Measurements from ENCODE around the gene IQSEC1.

IQSEC1 gene

DNA sequence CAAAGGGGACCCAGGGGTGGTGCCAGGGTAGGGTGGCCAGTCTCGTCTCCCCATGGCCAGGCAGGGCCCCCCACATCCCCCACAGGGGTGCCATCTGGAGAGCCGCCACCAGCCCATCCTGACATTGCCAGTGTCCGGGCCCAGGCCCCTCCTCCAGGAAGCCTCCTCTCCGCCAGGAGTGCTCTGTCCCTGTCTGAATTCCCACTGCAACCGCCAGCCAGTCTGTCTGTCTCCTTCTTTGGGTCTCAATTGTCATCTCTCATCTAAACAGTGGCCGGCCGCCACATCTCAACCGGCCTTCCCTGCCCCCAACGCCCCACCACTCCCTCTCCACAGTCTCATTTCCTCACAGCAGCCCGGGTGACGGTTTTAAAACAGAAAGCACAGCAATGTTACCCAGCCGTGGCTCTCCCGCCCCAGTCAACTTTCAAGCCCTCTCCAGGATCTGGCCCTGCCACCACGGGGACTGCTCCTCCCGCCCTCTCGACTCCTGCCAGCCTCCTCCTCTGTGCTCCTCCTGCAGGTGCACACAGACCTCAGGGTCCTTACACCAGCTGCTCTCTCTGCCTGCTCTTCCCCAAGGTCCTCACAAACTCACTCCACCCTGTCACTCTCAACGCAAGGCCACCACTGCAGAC, 57.0 kb downstream of the IQSEC1 start:
- DNase-seq (ENCODE audit: low read depth), result no peak

DNA sequence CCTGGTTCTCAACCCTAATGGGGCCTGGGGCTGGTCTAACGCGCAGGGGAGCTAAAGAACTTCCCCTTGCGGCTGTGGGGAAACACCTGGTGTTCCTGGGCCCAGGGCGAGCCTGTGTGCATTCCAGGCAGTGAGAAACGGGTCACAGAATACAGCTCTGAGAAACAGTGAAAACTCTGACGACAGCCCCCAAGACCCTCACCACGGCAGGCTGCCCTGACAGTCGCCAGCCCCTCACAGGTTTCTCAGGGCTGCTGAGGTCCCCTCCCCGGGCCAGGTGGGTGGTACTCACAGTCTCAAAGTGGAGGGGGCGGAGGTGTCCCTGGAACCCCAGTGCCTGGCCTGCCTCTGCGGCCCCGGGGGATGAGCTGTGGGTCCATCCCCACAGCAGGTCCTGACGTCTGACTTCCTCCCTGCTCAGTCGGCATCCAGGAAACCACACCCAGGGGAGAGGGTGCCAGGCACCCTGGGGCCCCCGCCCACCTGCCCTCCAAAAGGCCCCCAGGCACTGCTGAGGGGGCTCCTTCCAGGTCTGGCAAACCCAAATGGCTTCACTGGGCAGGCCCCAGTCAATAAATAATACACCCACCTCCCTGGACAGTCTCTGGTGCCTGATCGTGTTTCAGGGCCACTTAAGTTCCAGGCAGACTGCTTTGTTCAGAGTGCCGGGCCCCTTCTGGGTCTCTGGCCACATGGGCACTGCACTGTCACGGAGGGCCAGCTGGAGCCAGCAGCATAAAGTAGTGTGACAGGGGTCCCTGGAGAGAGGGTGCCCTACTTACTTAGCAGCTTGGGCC, 57.7 kb downstream of the IQSEC1 start:
- no peak for DNase-seq (ENCODE audit: low read depth)

DNA sequence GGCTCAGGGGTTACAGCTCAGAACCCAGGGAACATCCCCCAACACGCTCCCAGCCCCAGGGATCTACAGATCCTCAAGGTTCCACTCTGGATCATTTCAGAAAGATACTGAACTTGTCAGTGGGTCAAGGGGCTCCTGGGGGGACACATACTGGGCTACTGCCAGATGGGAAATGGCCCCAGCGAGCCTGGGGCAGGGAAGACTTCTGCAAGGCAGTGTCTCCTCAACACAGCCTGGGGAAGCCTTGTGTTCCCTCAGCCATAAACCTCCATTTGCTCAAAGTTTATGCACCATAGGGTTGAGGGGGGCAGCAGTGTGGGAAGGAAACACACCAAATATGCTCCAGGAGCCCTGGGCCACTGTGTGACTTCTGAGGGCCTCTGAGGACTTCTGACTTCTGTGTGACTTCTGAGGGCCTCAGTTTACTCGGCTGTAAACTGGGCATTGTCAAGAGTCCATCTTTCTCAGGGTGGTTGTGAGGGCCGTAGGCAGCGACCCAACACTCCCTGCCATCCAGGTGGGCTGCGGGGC, 58.4 kb downstream of the IQSEC1 start:
- DNase-seq (ENCODE audit: low read depth), result no peak

DNA sequence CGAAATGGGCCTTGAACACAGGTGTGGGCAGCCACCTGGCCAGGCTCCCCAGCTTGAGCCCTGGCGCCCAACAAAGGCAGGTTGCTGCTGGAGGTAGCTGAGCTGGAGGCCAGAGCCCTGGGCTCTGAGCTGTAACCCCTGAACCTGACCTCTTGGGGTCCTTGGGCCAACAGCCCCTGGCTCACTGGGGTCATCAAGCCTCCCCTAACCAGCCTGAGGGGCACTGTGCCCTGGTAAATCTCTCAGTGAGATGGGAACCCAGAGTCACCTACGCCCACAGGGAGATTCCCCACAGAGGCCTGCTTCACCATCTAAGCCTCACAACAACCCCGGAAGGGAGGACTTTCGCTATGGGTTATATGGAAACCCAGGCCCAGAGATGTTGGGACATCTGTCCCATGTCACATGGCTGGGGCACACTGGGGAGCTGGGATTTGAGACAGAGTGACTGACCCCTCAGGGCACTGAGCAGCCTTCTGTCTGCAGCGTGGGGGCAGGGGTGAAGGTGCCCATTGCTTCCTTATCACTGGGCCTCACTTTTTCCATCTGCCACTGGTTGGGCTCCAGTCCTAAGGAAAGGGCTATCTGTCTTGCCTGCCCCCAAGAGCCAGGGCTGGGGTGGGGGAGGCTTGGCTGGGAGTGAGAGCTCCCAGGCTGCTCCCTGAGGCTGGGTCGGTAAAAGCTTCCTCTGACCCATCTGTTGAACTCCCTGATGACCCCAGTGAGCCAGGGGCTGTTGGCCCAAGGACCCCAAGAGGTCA, 59.1 kb downstream of the IQSEC1 start:
- DNase-seq (ENCODE audit: low read depth), result no peak

DNA sequence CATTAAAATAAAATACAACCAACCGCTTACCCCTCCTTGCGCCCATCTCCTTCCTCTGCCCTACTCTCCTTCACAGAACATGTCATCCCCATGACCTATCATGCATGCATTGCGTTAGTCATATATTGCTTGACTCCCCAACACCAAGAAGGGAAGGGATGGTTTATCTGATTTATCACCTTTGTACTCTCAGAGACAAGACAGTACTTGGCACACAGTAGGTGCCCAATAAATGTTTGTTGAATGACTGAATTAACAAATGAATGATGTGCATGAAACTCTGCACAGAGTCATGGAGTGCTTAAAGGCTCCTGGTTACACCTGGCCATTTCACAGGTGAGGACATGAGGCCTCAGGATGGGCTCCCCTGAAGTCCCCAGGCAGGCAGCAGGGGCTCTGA, 59.7 kb downstream of the IQSEC1 start:
- no peak for DNase-seq (ENCODE audit: low read depth)

DNA sequence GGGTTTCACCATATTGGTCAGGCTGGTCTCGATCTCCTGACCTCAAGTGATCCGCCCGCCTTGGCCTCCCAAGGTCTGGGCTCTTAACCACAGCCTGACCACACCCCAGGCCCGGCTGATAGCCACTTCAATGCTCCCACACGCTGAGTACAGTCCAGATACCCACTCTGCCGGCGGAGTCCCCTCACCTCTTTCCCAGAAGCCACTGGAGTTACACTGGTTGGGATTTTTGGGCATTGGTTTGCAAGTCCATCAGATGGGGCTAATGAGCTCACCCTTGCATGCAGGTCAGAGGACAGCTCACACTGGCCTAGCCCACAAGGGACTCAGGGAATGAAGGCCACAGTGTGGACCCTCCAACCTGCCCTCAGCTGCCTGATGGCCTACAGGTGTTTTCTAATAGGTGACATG, 60.1 kb downstream of the IQSEC1 start:
- no peak for DNase-seq (ENCODE audit: low read depth)

DNA sequence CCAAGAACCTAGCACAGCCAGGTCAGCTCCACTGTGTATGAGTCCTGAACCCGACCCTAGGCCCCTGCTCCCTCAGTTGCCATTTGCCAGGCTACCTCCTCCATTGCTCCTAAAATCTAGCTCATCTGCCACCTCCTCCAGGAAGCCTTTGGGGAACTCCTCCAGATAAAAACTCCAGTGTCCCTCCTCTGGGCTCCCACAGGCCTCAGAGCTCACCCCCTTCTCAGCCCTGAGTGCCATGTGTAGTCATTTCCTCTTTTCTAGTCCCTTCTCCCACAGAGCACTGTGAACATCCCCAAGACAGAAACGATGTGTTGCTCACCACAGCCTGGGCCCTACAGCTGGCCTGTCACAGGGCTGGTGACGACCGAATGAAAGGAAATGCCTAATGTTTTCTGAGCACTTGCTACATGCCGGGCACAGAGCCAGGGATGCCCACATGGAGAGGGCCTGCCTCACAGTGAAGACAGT, 61.0 kb downstream of the IQSEC1 start:
- no peak for DNase-seq (ENCODE audit: low read depth)

DNA sequence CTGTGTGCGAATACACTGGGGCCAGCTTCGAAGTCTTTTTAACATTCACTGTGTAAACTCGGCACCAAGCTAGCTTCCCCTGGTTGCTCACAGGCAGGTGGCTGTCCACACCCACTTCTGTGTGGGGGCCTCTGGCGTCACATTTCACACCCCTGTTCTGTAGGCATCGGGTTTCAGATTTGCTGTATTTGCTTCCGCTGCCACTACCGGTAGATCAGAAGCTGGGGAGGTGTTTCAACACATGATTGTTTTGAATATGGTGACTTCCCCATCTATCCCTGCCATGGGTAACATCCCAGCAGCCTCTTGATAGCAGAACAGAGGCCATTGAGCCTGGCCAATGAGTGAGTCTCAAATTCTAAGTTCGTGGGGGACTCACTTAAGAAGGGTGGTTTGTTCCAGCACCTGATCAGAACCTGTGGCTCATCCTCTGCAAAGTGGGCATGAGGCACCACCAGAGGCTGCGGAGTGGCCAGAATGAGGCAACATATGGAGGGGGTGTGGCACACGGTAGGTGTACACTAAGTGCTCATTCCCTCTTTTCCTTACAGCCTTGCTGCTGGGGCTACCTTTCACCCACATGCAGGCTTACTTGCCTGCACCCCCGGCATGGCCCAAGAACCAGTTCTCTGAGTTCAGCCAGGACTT, 61.5 kb downstream of the IQSEC1 start:
- no peak for DNase-seq (ENCODE audit: low read depth)

DNA sequence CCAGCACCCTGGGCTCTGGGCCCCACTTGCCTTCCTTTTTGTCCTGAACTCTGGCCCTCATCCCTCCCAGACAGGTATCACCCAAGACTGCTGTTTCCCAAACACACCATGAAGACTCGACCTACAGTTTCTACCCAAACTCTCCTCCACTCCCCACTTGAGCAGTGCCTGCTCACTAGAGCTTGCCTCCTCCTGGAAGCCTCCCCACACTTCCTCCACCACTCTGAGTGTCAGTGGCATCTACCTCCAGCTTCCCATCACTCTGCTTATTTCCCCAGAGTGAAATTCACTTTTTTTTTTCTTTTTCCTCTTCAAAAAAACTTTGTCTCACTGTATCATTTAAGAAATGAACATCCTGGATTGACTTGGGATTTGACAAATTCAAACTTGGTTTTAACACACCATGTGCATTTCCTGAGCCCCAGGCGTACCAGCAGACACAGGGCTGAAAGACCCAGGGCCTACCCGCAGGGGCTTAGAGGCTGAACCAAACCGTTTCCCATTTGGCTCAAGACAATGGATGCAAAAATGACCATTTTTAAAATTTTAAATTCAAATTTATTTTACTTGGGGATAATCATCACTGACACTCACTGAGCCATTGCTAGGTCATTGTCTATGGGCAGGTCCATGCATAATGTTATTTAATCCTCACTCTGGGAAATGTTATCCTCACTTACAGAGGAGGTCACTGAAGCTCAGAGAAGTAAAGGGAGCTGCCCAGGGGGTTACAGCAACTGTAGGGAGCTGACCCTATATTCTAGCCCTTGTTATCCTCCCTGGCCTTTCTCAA, 62.3 kb downstream of the IQSEC1 start:
- no peak for DNase-seq (ENCODE audit: low read depth)

DNA sequence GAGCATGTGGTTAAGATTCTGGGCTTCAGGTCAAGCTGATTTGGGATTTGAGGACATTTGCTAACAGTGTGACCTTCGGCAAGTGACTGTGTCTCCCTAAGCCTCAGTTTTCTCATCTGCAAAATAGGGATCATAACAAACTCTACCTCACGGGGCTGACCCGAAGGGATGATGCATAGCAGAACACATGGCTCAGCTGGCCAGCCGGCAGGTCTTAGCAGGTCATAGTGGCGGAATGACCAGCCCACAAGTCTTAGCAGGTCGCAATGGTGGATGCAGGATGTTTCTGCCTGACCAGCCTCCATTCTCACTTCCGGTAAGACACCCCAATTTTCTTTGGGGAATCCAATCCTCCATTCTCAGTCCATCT, 63.3 kb downstream of the IQSEC1 start:
- DNase-seq (ENCODE audit: low read depth), result no peak

DNA sequence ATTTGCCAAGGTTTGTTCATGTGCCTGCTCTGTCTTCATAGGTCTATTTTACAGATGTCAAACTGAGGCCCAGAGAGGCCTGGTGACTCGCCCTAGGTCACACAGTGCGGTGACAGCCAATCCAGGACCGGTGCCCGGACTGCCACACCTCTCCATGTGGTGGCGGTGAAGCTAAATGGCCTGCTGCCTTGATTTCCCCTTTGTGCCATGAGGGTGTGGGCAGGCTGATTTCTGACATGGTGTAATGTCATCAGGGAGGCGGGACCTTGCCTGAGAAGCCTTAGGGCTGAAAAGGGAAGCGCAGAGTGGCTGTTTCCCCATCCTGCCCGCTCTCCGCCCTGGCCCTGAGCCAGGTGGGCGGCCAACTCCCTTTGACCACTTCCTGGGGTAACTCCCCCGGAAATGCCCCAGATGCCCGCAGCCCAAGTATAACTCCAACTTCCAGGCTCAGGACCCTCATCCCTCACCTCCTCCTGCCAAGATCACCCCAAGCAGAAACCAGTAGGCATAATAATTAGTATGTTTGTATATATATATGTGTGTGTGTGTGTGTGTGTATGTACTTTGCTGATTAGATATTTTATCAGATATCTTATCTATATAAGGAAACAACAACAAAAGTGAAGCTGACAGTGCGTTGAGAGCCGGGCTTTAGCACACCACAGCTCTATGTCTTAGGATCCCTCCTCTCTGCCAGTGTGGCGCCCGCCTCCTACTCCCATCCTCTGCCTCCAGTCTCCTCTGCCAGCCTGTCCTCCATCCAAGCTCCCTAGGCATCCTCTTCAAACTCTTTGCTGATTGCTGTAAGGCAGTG, 63.9 kb downstream of the IQSEC1 start:
- DNase-seq (ENCODE audit: low read depth), result no peak

DNA sequence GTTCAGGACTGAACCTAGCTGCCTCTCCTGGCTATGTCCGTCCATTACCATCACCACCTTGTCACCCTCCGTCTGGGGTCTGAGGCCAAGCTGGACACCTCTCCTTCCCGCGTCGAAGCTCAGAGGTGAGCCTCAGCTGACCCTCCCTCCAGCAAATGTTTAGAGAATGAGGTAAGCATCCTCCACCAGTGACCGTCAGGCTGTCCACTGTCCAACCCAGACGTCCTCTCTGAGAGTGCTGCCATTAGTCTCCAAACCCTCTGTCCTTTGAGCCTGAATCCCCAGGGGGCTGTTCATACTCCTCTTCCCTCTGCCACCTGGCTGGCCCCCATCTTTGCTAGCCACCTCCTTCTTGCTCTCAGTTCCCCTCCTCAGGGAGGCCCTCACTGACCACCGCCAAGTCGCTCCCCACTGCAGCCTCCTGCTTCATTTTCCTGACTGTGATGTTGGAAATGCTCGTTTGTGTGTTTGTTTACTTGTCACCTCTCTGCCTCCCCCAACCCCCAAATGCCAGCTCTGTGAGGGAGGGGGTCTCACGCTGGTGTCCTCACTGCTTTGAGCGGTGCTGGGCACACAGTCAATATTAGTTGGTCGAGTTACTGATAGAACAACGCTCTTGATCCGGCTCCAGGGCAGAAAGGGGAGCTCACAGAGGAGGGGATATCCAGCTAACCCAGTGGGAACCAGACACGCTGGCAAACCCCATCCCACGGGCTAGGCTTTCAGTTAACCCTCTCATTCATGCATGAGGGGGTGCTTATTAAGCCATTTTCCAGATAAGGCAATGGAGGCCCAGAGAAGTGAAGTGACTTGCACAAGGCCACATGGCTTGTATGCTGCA, 64.9 kb downstream of the IQSEC1 start:
- no peak for DNase-seq (ENCODE audit: low read depth)

DNA sequence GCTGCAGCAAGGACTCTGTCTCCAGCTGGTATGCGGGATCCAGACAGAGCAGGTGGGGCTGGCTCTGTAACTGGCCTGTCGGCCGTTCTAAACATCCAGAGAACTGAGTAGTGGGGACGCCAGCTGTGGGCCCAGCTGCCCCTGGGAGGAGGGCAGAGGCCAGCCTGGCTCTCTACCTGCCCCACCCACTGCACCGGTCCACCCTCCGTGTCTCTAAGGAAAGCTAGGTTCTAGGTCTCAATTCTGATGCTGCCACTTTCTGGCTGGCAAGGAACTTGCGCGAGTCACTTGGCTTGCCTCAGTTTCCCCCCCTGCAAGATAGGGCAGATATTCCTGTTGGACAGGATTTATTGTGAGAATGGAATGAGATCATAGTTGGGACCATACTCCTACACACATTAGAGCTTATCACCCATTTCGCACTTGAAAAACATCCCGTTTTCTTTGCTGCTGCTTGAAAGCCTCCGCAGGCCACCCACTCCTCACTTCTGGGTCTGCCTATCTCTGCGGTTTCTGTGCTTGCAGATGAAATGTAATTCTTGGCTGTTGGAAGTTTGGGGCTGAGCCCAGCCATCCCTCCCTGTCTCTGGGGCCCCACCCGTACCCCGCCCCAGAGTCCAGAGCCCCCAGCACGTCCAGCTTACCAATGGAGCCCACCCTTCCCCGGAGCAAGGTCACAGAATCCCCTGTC, 65.8 kb downstream of the IQSEC1 start:
- no peak for DNase-seq (ENCODE audit: low read depth)

DNA sequence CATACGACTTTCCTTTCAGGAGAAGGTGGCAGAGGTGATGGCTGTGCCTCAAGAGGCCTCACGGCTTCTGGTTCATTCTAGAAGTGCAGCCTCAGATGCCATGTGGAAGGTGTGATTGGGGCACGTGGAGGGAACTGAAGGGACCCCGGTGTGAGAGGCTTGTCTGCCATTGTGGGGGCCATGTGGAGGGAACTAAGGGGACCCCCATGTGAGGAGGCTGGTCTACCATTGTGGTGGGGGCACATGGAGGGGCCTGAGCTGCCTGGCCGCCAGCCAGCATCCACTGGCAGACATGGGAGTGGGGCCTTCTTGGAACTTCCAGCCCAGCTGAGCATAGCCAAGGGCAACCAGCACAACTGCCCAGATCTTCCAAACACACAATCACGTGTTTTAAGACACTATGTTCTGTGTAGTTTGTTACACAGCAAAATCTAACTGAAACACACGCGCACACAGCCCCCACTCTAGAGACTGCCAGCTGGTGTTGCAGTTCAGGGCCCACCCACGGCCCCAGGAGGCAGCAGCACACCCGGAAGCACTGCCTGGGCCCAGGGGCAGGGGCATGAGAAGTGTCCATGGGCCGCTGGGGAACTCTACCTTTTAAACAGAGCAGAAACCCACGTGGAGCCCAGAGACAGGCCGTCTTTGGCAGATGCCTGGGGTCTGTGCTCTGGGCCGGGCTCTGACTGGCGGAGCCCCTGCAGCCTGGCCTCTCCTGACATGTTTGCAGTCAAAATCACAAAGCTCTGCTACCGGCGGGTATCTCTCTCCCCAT, 66.8 kb downstream of the IQSEC1 start:
- DNase-seq (ENCODE audit: low read depth), result no peak

DNA sequence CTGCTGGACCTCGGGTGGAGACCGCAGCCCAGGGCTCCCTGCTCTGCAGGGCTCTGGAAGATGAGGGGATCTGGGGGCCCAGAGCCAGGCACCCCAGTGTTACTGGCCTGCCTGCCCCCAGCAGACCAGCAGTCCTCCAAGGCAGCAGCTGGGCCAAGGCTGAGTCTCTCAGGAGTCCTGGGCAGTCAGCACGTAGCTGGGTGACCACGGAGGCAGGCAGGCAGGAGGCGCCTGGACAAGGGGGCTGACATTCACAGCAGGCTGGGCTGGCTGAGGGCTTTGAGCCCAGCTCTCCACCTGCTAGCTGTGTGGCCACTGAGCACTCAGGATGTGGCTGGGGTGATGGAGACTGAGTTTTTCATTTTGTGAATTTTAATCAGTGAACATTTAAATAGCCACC, 67.9 kb downstream of the IQSEC1 start:
- no peak for DNase-seq (ENCODE audit: low read depth)

DNA sequence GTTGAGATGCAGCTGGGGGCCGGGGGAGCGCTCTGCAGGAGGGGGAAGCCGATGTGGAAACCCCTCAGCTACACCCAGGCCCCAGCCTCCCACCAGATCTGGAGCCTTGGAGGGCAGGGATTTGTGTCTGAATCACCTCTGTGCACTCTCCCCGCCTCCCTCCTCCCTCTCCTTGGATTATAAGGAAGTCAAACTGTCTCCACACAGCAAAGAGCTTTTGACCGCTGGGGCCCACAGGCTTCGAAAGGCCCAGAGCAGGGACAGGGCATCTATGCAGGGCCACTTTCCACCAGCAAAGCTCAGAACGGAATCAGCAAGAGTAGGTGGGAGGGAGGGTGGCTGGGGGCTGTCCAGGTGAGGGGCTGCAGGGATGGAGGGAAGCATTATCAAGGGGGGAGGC, 68.9 kb downstream of the IQSEC1 start:
- DNase-seq (ENCODE audit: low read depth), result no peak

DNA sequence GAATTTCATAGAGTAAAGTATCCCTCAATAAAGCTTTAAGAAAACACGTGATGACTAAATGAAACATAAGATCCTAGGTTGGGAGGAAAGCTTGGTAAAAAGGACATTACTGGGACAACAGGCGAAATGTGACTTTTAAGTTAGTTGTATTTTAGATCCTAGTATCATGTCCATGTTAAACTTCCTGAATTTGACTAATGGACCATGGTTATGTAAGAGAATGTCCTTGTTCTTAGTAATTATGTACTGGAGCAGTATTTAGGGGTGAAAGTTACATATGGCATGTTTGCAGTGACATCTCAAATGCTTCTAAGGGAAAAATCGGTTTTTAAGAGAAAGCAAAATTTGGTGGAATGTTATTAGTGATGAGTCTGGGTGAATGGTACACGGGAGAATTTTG, 69.6 kb downstream of the IQSEC1 start:
- no peak for DNase-seq (ENCODE audit: low read depth)

DNA sequence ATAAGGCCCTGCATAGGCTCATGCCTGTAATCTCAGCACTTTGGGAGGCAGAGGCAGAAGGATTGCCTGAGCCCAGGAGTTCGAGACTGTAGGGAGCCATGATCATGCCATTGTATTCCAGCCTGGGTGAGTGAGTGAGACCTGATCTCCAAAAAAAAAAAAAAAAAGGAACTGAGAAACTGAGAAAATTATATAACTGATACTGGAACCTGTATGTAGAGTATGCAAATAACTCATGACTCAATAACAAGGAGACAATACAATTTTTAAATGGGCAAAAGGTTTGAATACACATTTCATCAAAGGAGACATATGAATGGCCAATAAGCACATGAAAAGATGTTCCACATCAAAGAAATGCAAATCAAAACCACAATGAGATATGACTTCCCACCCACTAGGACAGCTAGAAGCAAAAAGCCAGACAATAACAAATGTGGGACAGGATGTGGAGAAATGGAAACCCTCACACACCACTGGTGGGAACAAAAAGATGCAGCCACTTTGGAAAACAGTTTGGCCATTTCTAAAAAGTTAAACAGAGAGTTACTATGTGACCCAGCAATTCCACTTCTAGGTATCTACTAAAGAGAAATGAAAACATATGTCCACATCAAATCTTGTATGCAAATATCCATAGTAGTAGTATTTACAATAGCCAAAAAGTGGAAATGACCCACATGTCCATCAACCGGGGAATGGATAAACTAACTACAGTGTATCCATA, 70.7 kb downstream of the IQSEC1 start:
- DNase-seq (ENCODE audit: low read depth), result no peak
